ENCODE data around the gene PKD1. TPM values are rescaled to one million over a fixed set of nuclear protein-coding genes. Genes with fewer than 3 reads are reported as not detected.
A peak's percentile ranks its signal among the peaks of the same experiment; 100 is the strongest.

The PKD1 gene
- total and polyA plus RNA-seq, 2 of the 13 experiments (the other 11 are each of a cell fraction or from before 2014, with no cell fraction given), result 22.1 to 23.0 TPM

- TF ChIP-seq ZNF749 (CRISPR knock-in tag; IDR thresholded peaks at IDR 0.05; ENCODE audit: borderline replicate concordance) (0 out of 2 replicates have a peak, but pooled peaks have one; percentile 80), ZNF691 (CRISPR knock-in tag; IDR thresholded peaks at IDR 0.05; ENCODE audit: borderline replicate concordance, low read depth) (no peak), HNRNPH1 (optimal IDR thresholded peaks at IDR 0.05; ENCODE audit: low read depth, low read length) (peak; percentile 98), POLR2G (IDR thresholded peaks at IDR 0.05; ENCODE audit: low read depth, low read length) (peak; percentile 100), ZHX2 (IDR thresholded peaks at IDR 0.05; ENCODE audit: low read depth) (no peak; the same call in 1 of the 2 replicates), ZHX2 (CRISPR knock-in tag; IDR thresholded peaks at IDR 0.05; ENCODE audit: borderline replicate concordance) (no peak), ETV6 (CRISPR knock-in tag; conservative IDR thresholded peaks at IDR 0.05) (0 out of 2 replicates have a peak, but pooled peaks have one; percentile 78), PBX2 (CRISPR knock-in tag; IDR thresholded peaks at IDR 0.05) (peak; percentile 94), ZFYVE20 (CRISPR knock-in tag; IDR thresholded peaks at IDR 0.05; ENCODE audit: borderline replicate concordance, low read depth) (no peak), BRCA1 (CRISPR knock-in tag; IDR thresholded peaks at IDR 0.05) (no peak), ZNF549 (CRISPR knock-in tag; IDR thresholded peaks at IDR 0.05) (no peak), PREB (CRISPR knock-in tag; IDR thresholded peaks at IDR 0.05) (no peak), POLR2AphosphoS2 (IDR thresholded peaks at IDR 0.05; ENCODE audit: low read depth, low read length) (peak; percentile 98), AHR (CRISPR knock-in tag; IDR thresholded peaks at IDR 0.05) (peak; percentile 54; the same call in 1 of the 2 replicates), ZNF205 (CRISPR knock-in tag; IDR thresholded peaks at IDR 0.05) (0 out of 2 replicates have a peak, but pooled peaks have one; percentile 33), CEBPZ (IDR thresholded peaks at IDR 0.05; ENCODE audit: low read length) (no peak)
Measured at GRCh38 chr16:2155091-2155950, 19.6 kb upstream of the PKD1 start, which contains the start of gene TRAF7 (continued).
